GM18505 (cell line): ENCODE results near the gene RANGRF.

Experiments used
- ATAC-seq: cut with Tn5 transposase; IDR thresholded peaks from one replicate; pipeline ENCODE4 v1.9.1; 2021; ENCODE audit not compliant: unreplicated experiment
- POLR2A ChIP-seq: IDR thresholded peaks from 4 replicates; pipeline ENCODE4 v1.6.1; 2011; ENCODE audit warnings: borderline replicate concordance; ENCODE audit not compliant: insufficient read depth, insufficient read length; ENCODE audit errors: extremely low read depth

Gene RANGRF

GRCh38 chr17:8285270-8286181 lies 2.9 kb upstream of the RANGRF start:
- ATAC-seq, result no peak
- TF ChIP-seq POLR2A, result no peak

- no peak for TF ChIP-seq POLR2A
- ATAC-seq, result no peak
Measured at GRCh38 chr17:8287651-8288335, 677 bp upstream of the RANGRF start.

- peak; percentile 34 for ATAC-seq
- no peak for TF ChIP-seq POLR2A
Measured at GRCh38 chr17:8289103-8289397, 580 bp downstream of the RANGRF start.

- no peak for ATAC-seq
- TF ChIP-seq POLR2A, result no peak
Measured at GRCh38 chr17:8290043-8290442, 1.6 kb downstream of the RANGRF start.

- ATAC-seq, result no peak
- TF ChIP-seq POLR2A, result no peak
Measured at GRCh38 chr17:8292639-8293395, 4.3 kb downstream of the RANGRF start.

- TF ChIP-seq POLR2A, result no peak
- no peak for ATAC-seq
Measured at GRCh38 chr17:8294361-8294760, 5.9 kb downstream of the RANGRF start.

- TF ChIP-seq POLR2A, result no peak
- no peak for ATAC-seq
Measured at GRCh38 chr17:8294814-8295316, 6.4 kb downstream of the RANGRF start.

- no peak for ATAC-seq
- TF ChIP-seq POLR2A, result no peak
Measured at GRCh38 chr17:8300226-8300625, 11.8 kb downstream of the RANGRF start.

GRCh38 chr17:8300627-8301242 lies 12.3 kb downstream of the RANGRF start:
- no peak for TF ChIP-seq POLR2A
- no peak for ATAC-seq

- no peak for ATAC-seq
- no peak for TF ChIP-seq POLR2A
Measured at GRCh38 chr17:8310601-8311123, 22.2 kb downstream of the RANGRF start.

- TF ChIP-seq POLR2A, result no peak
- no peak for ATAC-seq
Measured at GRCh38 chr17:8311131-8311790, 22.8 kb downstream of the RANGRF start.

GRCh38 chr17:8312251-8312650 lies 23.8 kb downstream of the RANGRF start:
- ATAC-seq, result no peak
- no peak for TF ChIP-seq POLR2A

- no peak for ATAC-seq
- TF ChIP-seq POLR2A, result no peak
Measured at GRCh38 chr17:8312726-8313600, 24.5 kb downstream of the RANGRF start.
